SH-SY5Y (cell line): ENCODE measurements around the gene MIA3.

ENCODE experiments used
- GATA2 ChIP-seq: IDR thresholded peaks from 2 replicates; pipeline ENCODE4 v1.6.1; 2011; ENCODE audit warnings: mild to moderate bottlenecking, low read depth, low read length
- GATA3 ChIP-seq: IDR thresholded peaks from 2 replicates; pipeline ENCODE4 v1.6.1; 2011; ENCODE audit warnings: low read depth, mild to moderate bottlenecking, low read length, moderate library complexity

DNA sequence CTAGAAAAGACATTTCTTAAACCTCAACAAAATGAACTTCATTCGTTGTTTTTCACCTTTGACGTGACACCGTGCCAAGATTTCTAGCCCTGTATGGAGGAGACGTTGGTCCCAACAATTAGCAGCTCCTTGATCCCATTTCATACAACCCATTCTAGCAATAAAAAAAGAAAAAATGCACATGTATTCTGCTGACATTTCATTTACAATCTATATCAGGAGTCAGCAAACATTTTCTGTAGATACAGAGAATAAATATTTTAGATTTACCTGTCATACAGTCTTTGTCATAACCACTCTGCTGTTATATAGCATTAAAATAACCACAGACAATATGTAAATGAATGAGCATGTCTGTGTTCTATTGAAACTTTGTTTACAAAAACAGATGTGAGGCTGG is 21.2 kb upstream of the MIA3 start:
- TF ChIP-seq GATA2, result no peak
- no peak for TF ChIP-seq GATA3
